Adipocyte (in vitro differentiated cells): ENCODE measurements around the gene MLLT10.
"Not testable (repeated sequence)": the region's sequence is repeated elsewhere in the genome, so short reads cannot be mapped to it uniquely, and the experiment has no call there.

Experiments used
- DNase-seq: peaks from one replicate; pipeline ENCODE4 v3.0.0-alpha.2; 2015; ENCODE audit warnings: low read depth
- H3K27me3 ChIP-seq: replicated peaks from 2 replicates; pipeline ENCODE4 v1.7.0; 2013; ENCODE audit warnings: mild to moderate bottlenecking, low read length, moderate library complexity; ENCODE audit not compliant: control insufficient read depth, insufficient read depth
- H3K36me3 ChIP-seq: 2 replicates; pipeline ENCODE4 v1.7.0; 2013; ENCODE audit warnings: low read length, mild to moderate bottlenecking, moderate library complexity; ENCODE audit not compliant: control insufficient read depth, insufficient read depth, severe bottlenecking
- H3K4me1 ChIP-seq: 2 replicates; pipeline ENCODE4 v1.7.0; 2013; ENCODE audit warnings: mild to moderate bottlenecking, low read length, moderate library complexity; ENCODE audit not compliant: control insufficient read depth, insufficient read depth
- H3K4me3 ChIP-seq: 2 replicates; pipeline ENCODE4 v1.7.0; 2013; ENCODE audit warnings: mild to moderate bottlenecking, low read length, moderate library complexity
- H3K9ac ChIP-seq: 2 replicates; pipeline ENCODE4 v1.7.0; 2013; ENCODE audit warnings: mild to moderate bottlenecking, low read length, moderate library complexity
- H3K9me3 ChIP-seq: 2 replicates; pipeline ENCODE4 v1.7.0; 2013; ENCODE audit warnings: mild to moderate bottlenecking, low read length, moderate library complexity; ENCODE audit not compliant: control insufficient read depth

Gene MLLT10

DNA sequence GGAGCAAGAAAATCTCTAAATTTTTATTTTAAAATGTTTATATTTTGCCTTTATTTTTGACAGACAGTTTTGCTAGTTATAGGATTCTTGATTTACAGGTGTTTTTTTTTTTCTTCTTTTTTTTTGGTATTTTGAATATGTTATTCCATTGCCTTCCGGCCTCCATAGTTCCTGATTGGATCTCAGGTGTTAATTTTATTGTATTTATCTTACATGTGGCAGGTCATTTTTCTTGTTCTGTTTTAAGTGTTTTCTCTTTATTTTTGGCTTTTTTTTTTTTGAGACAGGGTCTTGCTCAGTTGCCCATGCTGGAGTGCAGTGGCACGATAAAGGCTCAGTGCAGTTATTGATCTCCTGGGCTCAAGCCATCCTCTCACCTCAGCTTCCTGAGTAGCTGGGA, 73.9 kb downstream of the MLLT10 start:
- Histone ChIP-seq H3K36me3 (peaks cover 44% of the 10 kb centered on the region), H3K4me3 (no peak overlapping the region), H3K9me3 (no peaks in the 10 kb centered on the region)

DNA sequence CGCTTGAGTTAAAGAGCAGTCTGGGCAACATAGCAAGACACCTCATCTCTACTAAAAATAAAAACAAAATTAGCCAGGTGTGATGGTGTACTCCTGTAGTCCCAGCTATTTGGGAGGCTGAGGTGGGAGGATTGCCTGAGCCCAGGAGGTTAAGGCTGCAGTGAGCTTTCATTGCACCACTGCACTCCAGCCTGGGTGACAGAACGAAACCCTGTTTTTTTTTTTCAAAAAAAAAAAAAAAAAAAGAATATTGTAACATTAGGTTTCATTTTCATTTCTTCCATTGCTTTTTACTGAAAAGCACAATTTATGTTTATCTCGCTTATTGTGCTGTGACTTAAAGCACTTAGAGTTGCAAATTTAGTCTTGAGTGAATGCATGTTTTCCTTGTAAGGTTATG, 80.0 kb downstream of the MLLT10 start:
- H3K9me3 ChIP-seq = no peaks in the 10 kb centered on the region
- H3K4me3 ChIP-seq = no peak overlapping the region
- no peaks in the 10 kb centered on the region for H3K4me1 ChIP-seq
- H3K36me3 ChIP-seq = peaks cover 25% of the 10 kb centered on the region
- no peak for DNase-seq
- H3K9ac ChIP-seq = no peak overlapping the region
- no peaks in the 10 kb centered on the region for H3K27me3 ChIP-seq

More for the DNA sequence above, 73.9 kb downstream of the MLLT10 start:
- Histone ChIP-seq H3K9ac (no peak overlapping the region), H3K27me3 (no peaks in the 10 kb centered on the region), H3K4me1 (no peaks in the 10 kb centered on the region)
- no peak for DNase-seq

DNA sequence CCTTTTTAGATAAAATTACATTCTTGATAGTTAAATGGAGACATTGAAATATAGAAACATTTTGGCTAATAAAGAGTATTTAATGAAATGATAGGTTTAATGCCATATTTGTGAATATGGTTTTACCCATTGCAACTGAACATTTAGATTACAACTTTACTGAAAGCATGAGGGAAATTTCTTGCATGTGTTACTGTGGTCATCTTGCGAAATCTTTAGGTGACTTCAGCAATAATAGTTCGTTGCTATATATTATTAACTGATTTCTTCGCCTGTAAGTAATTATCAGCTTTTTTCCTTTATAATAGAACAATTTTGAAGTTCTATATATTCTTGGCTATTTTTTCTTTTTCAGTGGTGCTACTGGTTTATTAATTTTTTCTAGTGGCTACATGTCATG, 83.2 kb downstream of the MLLT10 start:
- Histone ChIP-seq H3K9ac (no peak overlapping the region), H3K4me1 (no peaks in the 10 kb centered on the region), H3K36me3 (peaks cover 27% of the 10 kb centered on the region), H3K27me3 (no peaks in the 10 kb centered on the region), H3K4me3 (no peak overlapping the region), H3K9me3 (no peaks in the 10 kb centered on the region)
- peak; percentile 47 for DNase-seq

DNA sequence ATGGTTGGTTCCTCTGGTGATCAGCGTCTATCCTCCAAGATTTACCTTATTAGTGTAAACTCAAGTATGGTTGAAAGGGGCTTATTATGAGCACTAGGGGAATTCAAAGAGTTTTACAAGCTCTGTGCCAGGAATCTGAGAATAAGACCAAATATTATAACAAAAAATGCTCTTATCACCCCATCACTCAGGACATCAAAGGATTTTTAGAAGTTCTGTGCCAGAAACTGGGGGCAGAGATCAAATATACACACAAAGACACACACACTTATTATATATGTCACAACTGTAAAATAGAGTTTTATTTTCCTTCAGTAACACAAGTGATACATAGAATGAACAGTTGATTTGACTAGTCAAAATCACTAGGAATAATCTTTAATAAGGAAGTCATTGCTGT, 89.3 kb downstream of the MLLT10 start:
- H3K27me3 ChIP-seq = no peaks in the 10 kb centered on the region
- H3K4me3 ChIP-seq = no peak overlapping the region
- DNase-seq = no peak
- H3K9me3 ChIP-seq = no peaks in the 10 kb centered on the region
- H3K36me3 ChIP-seq = peaks cover 49% of the 10 kb centered on the region
- peaks cover 7% of the 10 kb centered on the region for H3K4me1 ChIP-seq
- no peak overlapping the region for H3K9ac ChIP-seq

DNA sequence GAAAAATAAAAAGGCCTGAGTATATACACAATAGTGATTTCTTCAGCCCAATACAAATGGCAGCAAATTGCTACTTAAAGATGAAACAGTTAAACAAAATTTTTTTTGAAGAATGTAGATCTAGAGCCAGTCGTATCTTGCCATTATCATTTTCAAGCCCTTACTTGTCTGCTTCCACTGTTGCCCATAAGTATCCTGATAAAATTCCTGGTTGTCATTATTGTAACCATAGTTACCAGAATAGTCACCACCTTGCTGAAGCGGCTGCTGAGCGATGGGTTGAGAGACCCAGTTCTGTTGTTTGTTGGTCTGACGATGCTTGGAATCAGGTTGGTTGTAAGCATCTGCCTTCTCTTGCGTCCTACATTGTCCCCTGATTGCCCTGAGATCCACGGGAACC, 90.4 kb downstream of the MLLT10 start:
- H3K36me3 ChIP-seq = peaks cover 45% of the 10 kb centered on the region
- H3K9me3 ChIP-seq, H3K27me3 ChIP-seq, DNase-seq, H3K9ac ChIP-seq, H3K4me1 ChIP-seq, H3K4me3 ChIP-seq: not testable (repeated sequence)

DNA sequence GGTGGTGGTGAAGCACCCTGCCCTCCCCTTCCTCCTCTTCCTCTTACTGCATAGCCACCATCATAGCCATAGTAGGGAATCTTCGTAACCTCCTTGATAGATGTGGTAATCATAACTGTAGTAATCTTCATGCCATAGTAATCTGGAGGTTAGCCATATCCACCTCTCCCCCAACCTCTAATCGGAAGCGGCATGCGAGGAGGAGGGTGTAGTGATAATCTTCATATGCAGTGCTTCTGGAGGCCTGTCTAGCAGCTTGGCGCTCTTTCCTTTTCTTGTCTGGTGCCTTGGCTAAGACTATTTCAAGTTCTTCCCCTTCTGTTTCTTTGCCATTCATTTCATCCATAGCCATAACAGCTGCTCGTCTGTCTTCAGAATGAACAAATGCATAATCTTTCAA, 90.9 kb downstream of the MLLT10 start:
- no peaks in the 10 kb centered on the region for H3K27me3 ChIP-seq
- H3K4me3 ChIP-seq = no peak overlapping the region
- no peaks in the 10 kb centered on the region for H3K9me3 ChIP-seq
- H3K36me3 ChIP-seq = peaks cover 45% of the 10 kb centered on the region
- peaks cover 7% of the 10 kb centered on the region for H3K4me1 ChIP-seq
- no peak overlapping the region for H3K9ac ChIP-seq
- DNase-seq = no peak

DNA sequence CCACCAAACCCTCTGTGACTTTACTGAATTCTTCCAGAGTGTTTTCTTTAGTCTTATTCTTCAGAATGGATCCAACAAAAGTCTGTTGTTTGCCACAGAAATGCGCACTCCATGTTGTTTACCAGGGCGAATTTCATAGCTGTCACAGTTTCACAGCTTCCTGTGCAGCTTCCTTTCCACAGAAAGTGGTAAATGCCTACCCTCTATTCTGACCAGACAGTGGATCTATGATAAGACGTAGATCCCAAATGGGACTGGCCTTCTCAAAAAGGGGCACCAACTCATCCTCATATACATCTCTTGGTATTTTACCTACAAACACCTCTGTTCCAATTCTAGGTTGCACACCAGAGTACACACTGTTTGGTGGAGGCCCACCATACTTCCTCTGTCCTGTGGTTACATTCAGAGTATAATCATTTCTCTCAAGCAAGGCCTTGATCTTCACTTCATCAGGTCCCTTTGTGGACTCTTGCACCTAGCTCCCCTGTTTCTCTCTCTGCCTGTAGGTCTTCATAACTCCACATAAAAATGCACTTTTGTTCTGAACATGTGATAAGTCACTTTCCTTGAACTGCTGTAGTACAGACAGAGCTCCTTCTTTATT, 91.7 kb downstream of the MLLT10 start:
- Histone ChIP-seq H3K27me3 (no peaks in the 10 kb centered on the region), H3K36me3 (peaks cover 40% of the 10 kb centered on the region)

DNA sequence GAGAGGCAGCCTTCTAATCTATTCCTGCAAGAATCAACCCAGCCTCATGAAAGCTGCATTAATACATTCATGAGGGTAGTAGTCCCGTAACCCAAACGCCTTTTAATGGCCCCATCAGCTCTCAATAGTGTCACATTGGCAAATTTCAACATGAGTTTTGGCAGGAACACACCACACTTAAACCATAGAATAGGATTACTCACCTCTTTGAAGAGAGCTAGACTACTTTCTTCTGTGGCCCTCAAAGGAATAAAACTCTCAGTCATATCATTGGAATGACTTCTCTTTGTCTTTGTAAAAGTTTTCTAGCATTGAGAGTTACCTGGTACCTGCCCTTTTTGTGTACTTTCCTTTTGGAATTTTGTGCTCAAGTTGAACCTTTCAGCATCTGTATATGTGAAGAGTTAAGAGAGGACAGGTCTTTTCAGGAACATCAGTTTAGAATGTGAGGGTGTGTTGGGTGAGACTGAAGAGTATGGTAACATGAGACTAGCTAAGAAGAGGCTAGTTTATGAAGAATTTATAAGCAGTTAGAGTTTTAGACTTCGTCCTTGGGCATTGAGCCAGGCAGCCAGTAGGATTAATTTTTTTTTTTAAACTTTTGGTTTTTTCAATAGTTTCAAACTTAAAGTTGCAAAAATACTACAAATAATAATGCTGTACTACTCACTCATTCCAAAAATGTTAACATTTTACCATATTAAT, 92.6 kb downstream of the MLLT10 start:
- peaks cover 7% of the 10 kb centered on the region for H3K4me1 ChIP-seq
- no peaks in the 10 kb centered on the region for H3K27me3 ChIP-seq
- no peak overlapping the region for H3K4me3 ChIP-seq
- DNase-seq = peak; percentile 11
- no peak overlapping the region for H3K9ac ChIP-seq
- no peaks in the 10 kb centered on the region for H3K9me3 ChIP-seq
- peaks cover 45% of the 10 kb centered on the region for H3K36me3 ChIP-seq

More for the DNA sequence above, 91.7 kb downstream of the MLLT10 start:
- DNase-seq = no peak
- peaks cover 7% of the 10 kb centered on the region for H3K4me1 ChIP-seq
- H3K9me3 ChIP-seq = no peaks in the 10 kb centered on the region
- H3K4me3 ChIP-seq = no peak overlapping the region
- H3K9ac ChIP-seq = no peak overlapping the region

DNA sequence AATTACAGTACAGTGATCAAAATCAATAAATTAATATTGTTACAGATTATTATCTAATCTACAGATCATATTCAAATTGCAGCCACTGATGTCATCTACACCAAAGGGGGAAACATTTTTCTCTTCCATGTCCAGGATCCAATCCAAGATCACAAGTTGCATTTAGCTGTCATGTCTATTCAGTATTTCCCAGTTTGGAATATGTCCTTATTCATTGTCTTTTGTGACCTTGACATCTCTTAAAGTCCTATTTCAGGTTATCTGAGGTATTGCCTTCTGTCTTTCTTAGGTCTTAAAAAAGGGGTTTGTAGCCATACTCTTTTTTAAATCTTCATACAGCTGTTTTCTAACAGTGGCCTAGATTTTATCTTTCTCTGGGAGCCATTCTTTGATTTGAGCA, 93.3 kb downstream of the MLLT10 start:
- no peaks in the 10 kb centered on the region for H3K27me3 ChIP-seq

DNA sequence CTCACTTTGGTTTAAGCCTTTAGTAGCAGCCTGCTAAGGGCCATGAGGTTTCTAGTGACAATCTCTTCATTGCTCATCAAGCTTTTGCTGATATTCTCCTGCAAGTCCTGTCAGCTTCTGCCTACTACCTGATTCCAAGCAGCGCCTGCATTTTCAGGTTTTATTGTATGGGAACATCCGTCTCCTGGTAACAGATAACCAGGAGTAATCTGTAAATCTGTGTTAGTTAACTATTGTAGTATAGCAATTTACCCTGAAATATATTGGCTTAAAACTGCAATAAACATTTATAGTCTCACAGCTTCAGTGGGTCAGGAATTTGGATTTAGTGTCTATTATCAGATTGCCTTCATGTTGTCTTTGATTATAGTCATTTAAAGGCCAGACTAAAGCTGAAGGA, 94.0 kb downstream of the MLLT10 start:
- H3K36me3 ChIP-seq = peaks cover 43% of the 10 kb centered on the region
- H3K9me3 ChIP-seq = no peaks in the 10 kb centered on the region
- H3K9ac ChIP-seq = no peak overlapping the region
- no peak for DNase-seq
- peaks cover 7% of the 10 kb centered on the region for H3K4me1 ChIP-seq
- H3K4me3 ChIP-seq = no peak overlapping the region
- no peaks in the 10 kb centered on the region for H3K27me3 ChIP-seq

More for the DNA sequence above, 93.3 kb downstream of the MLLT10 start:
- H3K4me1 ChIP-seq = peaks cover 7% of the 10 kb centered on the region
- no peak for DNase-seq
- no peaks in the 10 kb centered on the region for H3K9me3 ChIP-seq
- no peak overlapping the region for H3K4me3 ChIP-seq
- H3K36me3 ChIP-seq = peaks cover 48% of the 10 kb centered on the region
- no peak overlapping the region for H3K9ac ChIP-seq

DNA sequence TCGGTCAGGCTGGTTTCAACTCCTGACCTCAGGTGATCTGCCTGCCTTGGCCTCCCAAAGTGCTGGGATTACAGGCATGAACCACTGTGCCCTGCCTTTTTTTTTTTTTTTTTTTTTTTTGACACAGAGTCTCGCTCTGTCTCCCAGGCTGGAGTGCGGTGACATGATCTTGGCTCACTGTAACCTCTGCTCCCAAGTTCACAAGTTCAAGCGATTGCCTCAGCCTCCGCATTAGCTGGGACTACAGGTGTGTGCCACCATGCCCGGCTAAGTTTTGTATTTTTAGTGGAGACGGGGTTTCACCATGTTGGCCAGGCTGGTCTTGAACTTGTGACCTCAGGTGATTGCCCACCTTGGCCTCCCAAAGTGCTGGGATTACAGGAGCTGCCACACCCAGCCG, 94.6 kb downstream of the MLLT10 start:
- not testable (repeated sequence) for DNase-seq, H3K4me1 ChIP-seq, H3K9ac ChIP-seq, H3K9me3 ChIP-seq, H3K27me3 ChIP-seq, H3K4me3 ChIP-seq
- H3K36me3 ChIP-seq = peaks cover 37% of the 10 kb centered on the region
